Measurements from ENCODE around the gene CD9. TPM values are rescaled to one million over a fixed set of nuclear protein-coding genes. Genes with fewer than 3 reads are reported as not detected.

Gene CD9
- total RNA-seq, 4 donors from 2014 or later, result 464 to 1,007 (median 773) TPM

- H3K27ac ChIP-seq, result peak overlapping the region; percentile 92 to 99 (median 97)
- peaks cover 63 to 90% (median 71%) of the 10 kb centered on the region in 3 donors for H3K4me1 ChIP-seq
- DNase-seq, result no peak
- TF ChIP-seq POLR2A (IDR thresholded peaks at IDR 0.05), result no peak
- no peak for TF ChIP-seq CTCF (IDR thresholded peaks at IDR 0.05)
- 46 to 47% methylated on average over 2 to 3 of the region's 3 CpGs for WGBS, 2 donors
- H3K9me3 ChIP-seq, result no peaks in the 10 kb centered on the region
- peaks cover 0 to 20% (median 0%) of the 10 kb centered on the region in 3 donors for H3K36me3 ChIP-seq
- intact Hi-C loops (cut with DNase I), result no loop called here
- peak overlapping the region; percentile 64 to 99 (median 88) for H3K4me3 ChIP-seq
- no peaks in the 10 kb centered on the region for H3K27me3 ChIP-seq
Observed at GRCh38 chr12:6202846-6203245, 2.6 kb downstream of the CD9 start.

GRCh38 chr12:6203601-6204000, 3.4 kb downstream of the CD9 start:
- no peak for DNase-seq
- H3K9me3 ChIP-seq, result no peaks in the 10 kb centered on the region
- peaks cover 0 to 23% (median 0%) of the 10 kb centered on the region in 3 donors for H3K36me3 ChIP-seq
- peaks cover 62 to 90% (median 77%) of the 10 kb centered on the region in 3 donors for H3K4me1 ChIP-seq
- no peaks in the 10 kb centered on the region for H3K27me3 ChIP-seq
- no peak for TF ChIP-seq POLR2A (IDR thresholded peaks at IDR 0.05)
- TF ChIP-seq CTCF (IDR thresholded peaks at IDR 0.05), result no peak
- intact Hi-C loops (cut with DNase I), result no loop called here
- WGBS, 2 donors, result 43 to 74% methylated on average over 1 to 3 of the region's 3 CpGs
- peak overlapping the region in 3 of 4 donors; percentile 64 to 99 (median 88) for H3K4me3 ChIP-seq
- H3K27ac ChIP-seq, result peak overlapping the region; percentile 92 to 99 (median 97)

GRCh38 chr12:6204533-6205143, 4.4 kb downstream of the CD9 start:
- no peak for DNase-seq
- Histone ChIP-seq H3K4me1 (peaks cover 56 to 90% (median 80%) of the 10 kb centered on the region in 3 donors), H3K27ac (peak overlapping the region; percentile 90 to 98 (median 94)), H3K9me3 (no peaks in the 10 kb centered on the region), H3K27me3 (no peaks in the 10 kb centered on the region), H3K4me3 (peak overlapping the region in 3 of 4 donors; percentile 15 to 99 (median 18)), H3K36me3 (peaks cover 0 to 33% (median 6%) of the 10 kb centered on the region in 3 donors)
- 43 to 45% methylated on average over 5 of the region's 5 CpGs for WGBS, 2 donors
- intact Hi-C loops (cut with DNase I), result no loop called here
- TF ChIP-seq POLR2A (IDR thresholded peaks at IDR 0.05) (no peak), CTCF (IDR thresholded peaks at IDR 0.05) (peak in 1 of 6 experiments; percentile 10)

GRCh38 chr12:6205144-6205539, 4.9 kb downstream of the CD9 start:
- no peaks in the 10 kb centered on the region for H3K27me3 ChIP-seq
- no peak for TF ChIP-seq POLR2A (IDR thresholded peaks at IDR 0.05)
- TF ChIP-seq CTCF (IDR thresholded peaks at IDR 0.05), result peak in 1 of 6 experiments; percentile 4
- peaks cover 61 to 92% (median 84%) of the 10 kb centered on the region in 3 donors for H3K4me1 ChIP-seq
- 11 to 28% methylated on average over 6 to 8 of the region's 8 CpGs for whole genome bisulfite sequencing, 2 donors
- H3K27ac ChIP-seq, result peak overlapping the region; percentile 90 to 98 (median 94)
- H3K36me3 ChIP-seq, result peaks cover 0 to 38% (median 6%) of the 10 kb centered on the region in 3 donors
- peak overlapping the region in 3 of 4 donors; percentile 4 to 99 (median 15) for H3K4me3 ChIP-seq
- no peak for DNase-seq
- H3K9me3 ChIP-seq, result no peaks in the 10 kb centered on the region
- intact Hi-C loops (cut with DNase I), result no loop called here

- intact Hi-C loops (cut with DNase I), result no loop called here
- H3K4me3 ChIP-seq, result peak overlapping the region in 3 of 4 donors; percentile 4 to 99 (median 15)
- peak overlapping the region; percentile 90 to 98 (median 94) for H3K27ac ChIP-seq
- 32 to 38% methylated on average over 2 of the region's 2 CpGs for WGBS, 2 donors
- no peak for DNase-seq
- H3K36me3 ChIP-seq, result peaks cover 0 to 43% (median 6%) of the 10 kb centered on the region in 3 donors
- TF ChIP-seq POLR2A (IDR thresholded peaks at IDR 0.05), result no peak
- TF ChIP-seq CTCF (IDR thresholded peaks at IDR 0.05), result no peak
- H3K4me1 ChIP-seq, result peaks cover 67 to 99% (median 90%) of the 10 kb centered on the region in 3 donors
- H3K27me3 ChIP-seq, result no peaks in the 10 kb centered on the region
- H3K9me3 ChIP-seq, result no peaks in the 10 kb centered on the region
Observed at GRCh38 chr12:6205761-6206160, 5.6 kb downstream of the CD9 start.

All from esophagus squamous epithelium (tissue), 5 donors.